ENCODE results near the gene DCTN4.
"Not testable (repeated sequence)": the region's sequence is repeated elsewhere in the genome, so short reads cannot be mapped to it uniquely, and the experiment has no call there.

DCTN4 gene

DNA sequence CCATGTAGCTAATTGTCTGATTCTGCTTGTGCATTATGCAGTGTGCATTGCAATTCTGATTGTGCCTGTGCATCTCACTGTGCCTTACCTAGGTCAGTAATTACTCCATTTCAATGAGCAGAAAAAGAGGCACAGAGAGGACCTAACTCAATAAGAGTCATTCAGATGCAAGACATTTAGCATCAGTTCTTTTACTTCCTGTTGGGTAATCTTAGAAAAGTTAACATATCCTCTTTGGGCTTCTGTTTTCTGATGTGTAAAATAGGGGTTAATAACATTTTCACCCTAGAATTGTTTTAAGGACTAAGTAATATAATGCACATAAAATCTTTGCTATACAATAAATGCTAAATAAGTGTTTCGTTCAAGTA lies 7.0 kb upstream of the DCTN4 start:
- H3K27ac Mint-ChIP-seq = no peak overlapping the region
- no peak for DNase-seq
- H3K4me3 Mint-ChIP-seq = no peak overlapping the region
- H3K36me3 Mint-ChIP-seq = peaks cover 9 to 12% of the 10 kb centered on the region in 2 donors
- ATAC-seq (replicated peaks) = peak; percentile 26 to 40
- peaks cover 6 to 7% of the 10 kb centered on the region in 2 donors for H3K27me3 Mint-ChIP-seq
- peaks cover 5 to 7% of the 10 kb centered on the region in 2 donors for H3K9me3 Mint-ChIP-seq
- H3K4me1 Mint-ChIP-seq = peaks cover 17 to 40% of the 10 kb centered on the region in 2 donors

DNA sequence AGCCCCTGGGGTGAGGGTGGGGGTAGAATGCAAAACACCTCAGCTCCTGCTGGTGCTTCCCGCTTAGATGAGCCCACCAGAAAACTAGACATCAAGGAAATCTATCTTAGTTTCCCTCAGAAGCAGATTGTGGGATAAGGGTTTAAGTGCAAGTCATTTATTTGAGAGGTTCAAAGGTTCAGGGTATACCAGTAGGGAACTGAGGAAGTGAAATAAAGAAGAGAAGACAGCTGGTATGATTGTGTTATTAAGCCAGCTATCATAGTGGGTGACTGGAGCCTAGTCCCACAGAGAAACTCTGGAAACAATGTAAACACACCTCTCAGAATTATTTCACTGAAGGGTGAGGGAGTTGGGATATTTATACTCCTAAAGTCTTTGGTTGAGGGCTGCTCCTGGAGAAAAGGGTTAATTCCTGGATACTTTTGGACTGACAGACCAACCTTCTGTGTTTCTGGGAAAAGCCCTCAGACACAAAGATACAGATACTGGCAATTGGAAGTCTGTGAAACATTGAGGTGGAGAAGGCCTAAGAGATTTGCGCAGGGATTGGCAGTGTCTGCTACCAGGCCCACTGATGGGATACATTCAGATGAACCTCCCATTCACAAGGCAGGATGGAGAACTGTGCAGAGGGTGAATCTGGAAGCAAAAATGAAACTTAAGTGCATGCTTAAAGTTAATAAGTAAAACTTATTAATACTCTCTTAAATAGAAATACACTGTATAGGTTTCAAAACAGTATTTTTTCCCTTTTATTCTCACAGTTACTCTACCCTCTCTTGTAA lies 6.4 kb upstream of the DCTN4 start:
- no peak for DNase-seq
- H3K27ac Mint-ChIP-seq = no peak overlapping the region
- H3K36me3 Mint-ChIP-seq = peaks cover 6 to 7% of the 10 kb centered on the region in 2 donors
- peaks cover 12 to 34% of the 10 kb centered on the region in 2 donors for H3K4me1 Mint-ChIP-seq
- H3K4me3 Mint-ChIP-seq = peak overlapping the region in 1 of 2 donors; percentile 3
- ATAC-seq (replicated peaks) = peak; percentile 80 to 83
- peaks cover 4 to 5% of the 10 kb centered on the region in 2 donors for H3K9me3 Mint-ChIP-seq
- H3K27me3 Mint-ChIP-seq = peaks cover 6 to 7% of the 10 kb centered on the region in 2 donors

DNA sequence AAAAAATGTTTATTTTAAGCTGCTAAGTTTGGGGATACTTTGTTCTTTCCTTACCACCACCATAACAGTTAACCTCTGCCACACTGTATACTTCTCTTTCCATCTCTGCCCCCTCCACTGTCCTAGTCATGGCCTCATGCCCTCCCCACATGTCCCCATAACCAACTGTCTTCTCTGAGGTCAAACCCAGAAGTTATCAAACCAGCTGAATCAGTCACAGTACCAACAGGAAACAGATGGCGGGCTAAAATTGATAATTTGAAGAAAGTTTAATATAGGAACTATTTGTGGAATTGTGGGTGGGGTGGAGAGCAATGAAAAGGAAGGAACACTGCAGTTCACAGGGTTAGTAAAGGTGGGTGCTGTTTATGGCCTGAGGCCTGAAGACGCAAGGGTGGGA lies 5.7 kb upstream of the DCTN4 start:
- Mint-ChIP-seq H3K27ac (peak overlapping the region; percentile 15), H3K36me3 (peaks cover 4 to 7% of the 10 kb centered on the region in 2 donors), H3K4me1 (peaks cover 12 to 34% of the 10 kb centered on the region in 2 donors), H3K27me3 (peaks cover 6 to 7% of the 10 kb centered on the region in 2 donors), H3K4me3 (peak overlapping the region in 1 of 2 donors; percentile 3), H3K9me3 (peaks cover 4 to 5% of the 10 kb centered on the region in 2 donors)
- DNase-seq (no peak), ATAC-seq (replicated peaks) (peak; percentile 36 to 40)

DNA sequence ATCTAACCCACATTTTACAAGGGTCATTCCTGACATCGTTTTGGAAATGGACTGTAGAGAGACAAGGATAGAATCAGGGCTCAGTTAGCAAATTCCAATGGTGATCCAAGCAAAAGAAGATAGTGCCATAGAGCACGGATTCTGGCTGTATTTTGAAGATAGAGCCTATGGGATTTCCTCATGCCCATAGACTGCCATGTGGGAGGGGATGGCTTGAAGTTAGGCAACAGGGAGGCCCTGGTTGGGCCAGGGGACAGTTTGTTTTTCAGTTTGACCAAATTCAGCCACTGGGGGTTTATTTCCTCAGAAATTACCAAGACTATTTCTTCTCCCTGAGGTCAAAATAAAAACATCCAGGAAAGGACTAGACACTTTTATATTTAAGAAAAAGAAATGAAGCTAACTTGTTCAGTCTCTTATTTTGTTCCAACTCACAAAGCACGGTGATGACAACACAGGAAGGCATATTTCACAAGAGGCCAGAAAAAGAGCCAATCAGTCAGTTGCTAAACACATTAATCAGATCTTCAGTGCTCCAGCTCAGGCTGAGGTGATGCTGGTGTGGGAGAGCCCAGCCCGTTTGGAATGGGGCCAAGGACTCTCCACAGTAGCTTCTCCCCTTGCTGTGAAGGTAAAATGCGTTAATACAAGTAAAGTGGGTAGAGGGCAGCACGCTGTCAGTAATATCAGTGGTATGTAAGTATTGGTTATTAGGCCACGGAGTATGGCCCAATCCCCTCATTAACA lies 4.4 kb upstream of the DCTN4 start:
- Mint-ChIP-seq H3K9me3 (peaks cover 4 to 5% of the 10 kb centered on the region in 2 donors), H3K4me3 (no peak overlapping the region), H3K36me3 (peaks cover 4 to 7% of the 10 kb centered on the region in 2 donors), H3K4me1 (peaks cover 18 to 40% of the 10 kb centered on the region in 2 donors), H3K27me3 (peaks cover 6 to 7% of the 10 kb centered on the region in 2 donors), H3K27ac (no peak overlapping the region)
- DNase-seq (no peak), ATAC-seq (replicated peaks) (no peak)

DNA sequence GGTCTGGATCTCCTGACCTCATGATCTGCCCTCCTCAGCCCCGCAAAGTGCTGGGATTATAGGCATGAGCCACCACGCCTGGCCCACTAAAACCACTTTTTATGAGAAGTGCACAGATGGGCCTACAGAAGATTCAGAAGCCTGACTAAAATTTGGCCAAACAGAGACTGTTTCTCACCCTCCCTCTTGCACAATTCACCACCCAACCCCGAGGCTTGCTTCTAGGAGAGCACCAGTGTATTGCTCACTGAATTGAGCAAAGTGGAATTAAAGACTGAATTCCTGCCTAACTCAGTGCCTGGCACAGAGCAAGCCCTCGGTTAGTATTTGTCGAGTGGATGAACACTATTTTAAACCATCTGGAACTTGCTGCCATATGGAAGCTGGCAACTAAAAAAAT lies 3.4 kb upstream of the DCTN4 start:
- peaks cover 20 to 43% of the 10 kb centered on the region in 2 donors for H3K4me1 Mint-ChIP-seq
- H3K4me3 Mint-ChIP-seq = no peak overlapping the region
- ATAC-seq (replicated peaks) (no peak), DNase-seq (no peak)
- H3K27ac Mint-ChIP-seq = no peak overlapping the region
- peaks cover 5 to 9% of the 10 kb centered on the region in 2 donors for H3K36me3 Mint-ChIP-seq
- peaks cover 6 to 7% of the 10 kb centered on the region in 2 donors for H3K27me3 Mint-ChIP-seq
- peaks cover 4 to 5% of the 10 kb centered on the region in 2 donors for H3K9me3 Mint-ChIP-seq

DNA sequence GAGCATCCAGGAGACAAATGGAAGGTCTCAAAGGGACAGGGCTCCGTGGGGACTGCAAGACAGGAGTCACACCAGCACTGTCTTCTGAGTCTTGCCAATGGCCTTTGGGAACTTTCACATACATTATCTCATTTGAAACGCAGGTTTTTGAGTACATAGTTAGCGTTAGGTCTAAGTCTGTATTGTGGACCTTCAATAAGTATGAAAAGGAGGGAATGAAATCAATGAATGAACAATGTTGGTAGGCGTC lies 442 bp upstream of the DCTN4 start:
- DNase-seq (no peak), ATAC-seq (replicated peaks) (no peak)
- H3K9me3 Mint-ChIP-seq = no peaks in the 10 kb centered on the region
- H3K4me3 Mint-ChIP-seq = no peak overlapping the region
- H3K27me3 Mint-ChIP-seq = peaks cover 6 to 7% of the 10 kb centered on the region in 2 donors
- H3K27ac Mint-ChIP-seq = no peak overlapping the region
- H3K36me3 Mint-ChIP-seq = peaks cover 11 to 18% of the 10 kb centered on the region in 2 donors
- H3K4me1 Mint-ChIP-seq = peaks cover 13 to 29% of the 10 kb centered on the region in 2 donors

DNA sequence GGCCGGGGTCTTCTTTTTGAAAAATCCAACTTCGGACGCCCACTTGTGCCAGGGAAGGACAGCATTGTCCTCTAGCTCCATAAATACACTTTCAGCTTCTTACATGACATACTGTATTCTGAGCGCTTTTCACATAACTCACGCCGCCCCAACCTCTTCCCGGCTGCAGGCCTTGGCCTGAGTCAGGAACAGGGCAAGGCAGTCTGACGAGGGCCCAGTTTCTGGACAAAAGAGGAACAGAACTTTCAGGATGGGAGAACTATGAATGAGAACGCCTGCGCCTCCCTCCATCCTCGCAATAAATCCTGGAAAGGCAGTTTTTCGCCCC lies 650 bp downstream of the DCTN4 start:
- peak; percentile 14 to 26 for ATAC-seq (replicated peaks)
- DNase-seq = no peak
- H3K9me3 Mint-ChIP-seq = no peaks in the 10 kb centered on the region
- H3K27ac Mint-ChIP-seq = no peak overlapping the region
- no peak overlapping the region for H3K4me3 Mint-ChIP-seq
- H3K36me3 Mint-ChIP-seq = peaks cover 16 to 29% of the 10 kb centered on the region in 2 donors
- H3K27me3 Mint-ChIP-seq = peaks cover 6 to 7% of the 10 kb centered on the region in 2 donors
- H3K4me1 Mint-ChIP-seq = peaks cover 13 to 31% of the 10 kb centered on the region in 2 donors

DNA sequence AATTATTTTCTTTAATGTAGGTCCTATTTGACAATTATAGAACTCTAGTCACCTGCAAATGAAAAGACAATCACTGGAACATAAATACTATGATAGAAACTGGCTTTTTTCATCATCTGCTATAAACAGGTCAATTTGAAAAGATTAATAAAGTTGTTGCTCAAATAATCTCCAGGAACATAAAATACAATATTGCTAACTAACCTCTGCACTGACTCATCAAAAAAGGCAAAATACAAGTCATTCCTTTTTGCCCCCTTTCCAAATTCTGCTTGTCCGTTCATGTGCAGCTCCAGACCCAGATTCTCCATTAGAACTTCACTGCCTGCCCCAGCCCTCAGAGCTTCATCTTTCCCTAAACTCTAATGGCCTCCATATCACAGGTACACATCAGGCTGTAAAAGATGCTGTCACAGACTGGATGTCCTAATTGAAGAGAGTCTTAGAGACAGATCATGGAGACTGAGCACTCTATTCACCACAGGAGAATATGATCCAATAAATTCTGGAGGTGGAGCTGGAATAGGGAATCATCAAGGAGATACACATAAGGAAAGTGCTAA lies 1.6 kb downstream of the DCTN4 start:
- H3K27ac Mint-ChIP-seq = peak overlapping the region; percentile 3
- DNase-seq = no peak
- no peak for ATAC-seq (replicated peaks)
- H3K4me3 Mint-ChIP-seq = peak overlapping the region; percentile 28 to 47
- H3K4me1 Mint-ChIP-seq = peaks cover 13 to 23% of the 10 kb centered on the region in 2 donors
- H3K9me3 Mint-ChIP-seq = no peaks in the 10 kb centered on the region
- peaks cover 21 to 29% of the 10 kb centered on the region in 2 donors for H3K36me3 Mint-ChIP-seq
- H3K27me3 Mint-ChIP-seq = no peaks in the 10 kb centered on the region

DNA sequence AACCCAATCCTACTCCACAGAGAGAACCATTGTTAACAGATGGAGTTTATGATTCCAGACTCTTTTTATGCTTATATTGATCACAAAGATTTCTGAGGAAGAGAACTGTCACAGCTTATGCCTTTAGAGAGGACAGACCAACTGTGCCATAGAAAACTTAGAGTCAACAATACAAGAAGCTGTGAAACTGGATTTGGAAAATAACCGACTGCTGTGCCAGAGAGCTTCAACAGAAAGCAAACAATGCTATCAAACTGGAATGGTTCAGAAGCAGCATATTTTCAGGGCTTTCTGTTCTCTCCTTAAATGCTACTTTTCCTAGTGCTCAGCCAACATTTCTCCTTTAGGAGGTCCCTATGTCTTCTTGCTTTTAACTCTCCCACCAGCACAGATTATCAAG lies 5.0 kb downstream of the DCTN4 start:
- H3K27ac Mint-ChIP-seq = no peak overlapping the region
- no peak overlapping the region for H3K4me3 Mint-ChIP-seq
- H3K4me1 Mint-ChIP-seq = peaks cover 16 to 28% of the 10 kb centered on the region in 2 donors
- ATAC-seq (replicated peaks) (no peak), DNase-seq (no peak)
- H3K36me3 Mint-ChIP-seq = peaks cover 34 to 42% of the 10 kb centered on the region in 2 donors
- H3K9me3 Mint-ChIP-seq = no peaks in the 10 kb centered on the region
- no peaks in the 10 kb centered on the region for H3K27me3 Mint-ChIP-seq

DNA sequence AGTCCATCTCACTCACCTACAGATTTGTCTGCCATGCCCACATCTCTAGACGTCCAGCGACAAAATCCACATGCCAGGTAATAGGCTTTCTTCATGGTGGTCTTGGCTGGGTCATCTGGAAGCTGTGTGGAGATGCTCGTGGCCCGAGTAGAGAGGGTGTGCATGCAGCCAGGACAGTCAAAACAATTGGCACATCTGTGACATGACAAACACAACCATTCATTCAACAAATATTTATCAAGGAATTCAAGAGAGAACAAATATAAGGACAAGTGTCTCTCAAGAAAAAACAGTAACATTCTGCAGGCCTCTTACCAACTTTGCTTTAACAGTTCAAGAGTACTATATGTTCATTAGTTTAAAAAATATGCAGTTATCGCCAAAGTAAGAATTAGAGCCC lies 5.4 kb downstream of the DCTN4 start:
- peaks cover 16 to 28% of the 10 kb centered on the region in 2 donors for H3K4me1 Mint-ChIP-seq
- no peak for DNase-seq
- no peaks in the 10 kb centered on the region for H3K27me3 Mint-ChIP-seq
- H3K36me3 Mint-ChIP-seq = peaks cover 34 to 43% of the 10 kb centered on the region in 2 donors
- no peaks in the 10 kb centered on the region for H3K9me3 Mint-ChIP-seq
- ATAC-seq (replicated peaks) = no peak
- H3K27ac Mint-ChIP-seq = no peak overlapping the region
- no peak overlapping the region for H3K4me3 Mint-ChIP-seq

DNA sequence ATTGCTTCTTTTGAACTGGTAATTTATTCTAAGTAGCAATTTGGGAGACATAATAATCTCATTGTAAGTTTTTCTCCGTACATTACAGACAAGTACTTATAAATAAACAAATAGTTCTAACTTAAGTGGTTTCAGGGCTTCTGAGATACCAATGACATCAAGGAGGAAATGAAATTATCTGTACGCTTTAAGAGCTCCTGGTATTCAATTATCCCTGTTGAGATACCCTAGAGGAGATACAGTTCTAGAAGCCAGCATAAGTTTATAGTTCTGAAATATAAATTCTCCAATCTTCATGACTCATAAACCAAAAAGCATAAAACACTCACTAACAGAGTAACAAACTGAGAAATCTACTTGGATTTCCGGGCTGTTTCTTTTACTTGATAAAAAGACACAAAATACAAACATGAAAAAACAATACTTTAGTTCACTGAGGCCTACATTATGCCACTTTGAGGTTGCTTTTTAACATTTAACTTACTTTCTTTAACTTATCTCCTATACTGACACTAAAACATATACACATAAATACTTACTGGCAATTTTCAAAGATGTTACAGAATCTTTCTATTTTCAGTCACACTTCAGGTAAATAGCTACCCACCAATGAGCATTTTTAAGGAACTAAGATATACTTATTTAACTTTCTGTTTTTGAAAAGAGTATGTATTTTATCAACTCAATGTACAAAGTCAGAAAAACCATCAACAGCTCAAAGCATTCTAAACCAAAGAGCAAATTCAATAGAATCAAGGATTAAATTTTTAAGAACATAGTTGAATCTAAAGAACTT lies 7.5 kb downstream of the DCTN4 start:
- peaks cover 15 to 23% of the 10 kb centered on the region in 2 donors for H3K4me1 Mint-ChIP-seq
- H3K27ac Mint-ChIP-seq = peak overlapping the region; percentile 5
- DNase-seq (no peak), ATAC-seq (replicated peaks) (no peak)
- no peaks in the 10 kb centered on the region for H3K9me3 Mint-ChIP-seq
- H3K36me3 Mint-ChIP-seq = peaks cover 32 to 42% of the 10 kb centered on the region in 2 donors
- H3K27me3 Mint-ChIP-seq = no peaks in the 10 kb centered on the region
- no peak overlapping the region for H3K4me3 Mint-ChIP-seq

DNA sequence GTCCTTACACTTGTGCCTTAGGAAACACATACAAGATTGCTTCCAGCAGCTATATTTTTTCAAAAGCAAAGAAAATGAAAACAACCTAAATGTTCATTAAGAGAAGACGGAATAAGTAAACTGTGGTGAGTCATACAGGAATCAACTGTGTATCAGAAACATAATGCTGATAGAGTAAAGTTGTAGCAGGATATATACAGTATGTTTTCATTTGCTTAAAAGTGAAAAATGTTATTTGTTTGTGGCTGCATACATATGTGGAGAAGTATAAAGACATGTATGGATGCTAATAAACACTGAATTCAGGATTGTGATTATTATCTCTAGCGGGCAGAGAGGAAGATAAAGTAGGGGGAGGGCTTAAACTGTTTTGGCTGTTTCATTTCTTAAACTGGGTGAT lies 8.3 kb downstream of the DCTN4 start:
- ATAC-seq (replicated peaks) (no peak), DNase-seq (no peak)
- Mint-ChIP-seq H3K4me1 (peaks cover 16 to 25% of the 10 kb centered on the region in 2 donors), H3K36me3 (peaks cover 35 to 45% of the 10 kb centered on the region in 2 donors), H3K4me3 (no peak overlapping the region), H3K27ac (peak overlapping the region; percentile 26), H3K27me3 (no peaks in the 10 kb centered on the region), H3K9me3 (no peaks in the 10 kb centered on the region)

DNA sequence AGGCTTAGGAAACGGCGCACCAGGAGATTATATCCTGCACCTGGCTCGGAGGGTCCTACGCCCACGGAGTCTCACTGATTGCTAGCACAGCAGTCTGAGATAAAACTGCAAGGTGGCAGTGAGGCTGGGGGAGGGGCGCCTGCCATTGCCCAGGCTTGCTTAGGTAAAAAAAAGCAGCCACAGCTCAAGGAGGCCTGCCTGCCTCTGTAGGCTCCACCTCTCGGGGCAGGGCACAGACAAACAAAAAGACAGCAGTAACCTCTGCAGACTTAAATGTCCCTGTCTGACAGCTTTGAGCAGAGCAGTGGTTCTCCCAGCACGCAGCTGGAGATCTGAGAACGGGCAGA lies 15.7 kb downstream of the DCTN4 start:
- Mint-ChIP-seq H3K4me1 (peaks cover 30 to 54% of the 10 kb centered on the region in 2 donors), H3K36me3 (peaks cover 52 to 69% of the 10 kb centered on the region in 2 donors)
- not testable (repeated sequence) for H3K9me3 Mint-ChIP-seq; DNase-seq; H3K4me3 Mint-ChIP-seq; ATAC-seq (replicated peaks); H3K27me3 Mint-ChIP-seq; H3K27ac Mint-ChIP-seq

DNA sequence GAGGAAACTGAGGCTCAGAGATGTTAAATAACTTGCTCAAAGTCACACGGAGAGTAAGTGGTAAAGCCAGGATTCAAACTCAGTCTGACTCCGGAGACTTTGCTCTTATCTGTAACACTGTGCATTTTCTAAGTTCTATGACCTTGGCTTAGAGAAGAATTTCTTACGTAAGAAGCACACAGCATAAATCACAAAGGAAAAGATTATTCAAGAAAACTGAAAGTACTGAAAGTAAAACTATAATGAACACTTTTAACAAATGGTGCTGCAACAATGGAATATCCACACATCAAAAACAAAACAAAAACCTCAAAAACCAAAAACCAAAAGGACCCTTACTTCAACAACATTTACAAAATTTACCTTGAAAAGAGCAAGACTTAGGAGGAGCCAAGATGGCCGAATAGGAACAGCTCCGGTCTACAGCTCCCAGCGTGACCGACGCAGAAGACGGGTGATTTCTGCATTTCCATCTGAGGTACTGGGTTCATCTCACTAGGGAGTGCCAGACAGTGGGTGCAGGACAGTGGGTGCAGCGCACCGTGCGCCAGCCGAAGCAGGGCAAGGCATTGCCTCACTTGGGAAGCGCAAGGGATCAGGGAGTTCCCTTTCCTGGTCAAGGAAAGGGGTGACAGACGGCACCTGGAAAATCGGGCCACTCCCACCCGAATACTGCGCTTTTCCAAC lies 16.2 kb downstream of the DCTN4 start:
- not testable (repeated sequence) for H3K27me3 Mint-ChIP-seq; H3K9me3 Mint-ChIP-seq; H3K4me3 Mint-ChIP-seq; DNase-seq; H3K27ac Mint-ChIP-seq; ATAC-seq (replicated peaks)
- Mint-ChIP-seq H3K4me1 (peaks cover 33 to 58% of the 10 kb centered on the region in 2 donors), H3K36me3 (peaks cover 57 to 74% of the 10 kb centered on the region in 2 donors)

Data from stimulated activated naive B cell treated with anti-CD40 and anti-IgM and Interleukin-4, amounts not matched to agents 10 μg/mL and 1 μg/mL and 100 μg/mL, for 72 hours (primary cell).